GM21786 (cell line): ENCODE results near the gene MRPS6.
A peak's percentile ranks its signal among the peaks of the same experiment; 100 is the strongest.

Experiments
- ATAC-seq: cut with Tn5 transposase; IDR thresholded peaks from one replicate; pipeline ENCODE4 v1.9.1; 2021; ENCODE audit not compliant: unreplicated experiment

Gene MRPS6

GRCh38 chr21:34065027-34065426, 8.4 kb upstream of the MRPS6 start:
- ATAC-seq, result no peak

- no peak for ATAC-seq
These were observed 1.7 kb upstream of the MRPS6 start for GRCh38 chr21:34071683-34072082.

GRCh38 chr21:34072145-34073031, 990 bp upstream of the MRPS6 start:
- ATAC-seq, result no peak

- peak; percentile 40 for ATAC-seq
These were observed 438 bp downstream of the MRPS6 start for GRCh38 chr21:34073749-34074282.

- ATAC-seq, result no peak
These were observed 1.1 kb downstream of the MRPS6 start for GRCh38 chr21:34074283-34075090.

GRCh38 chr21:34075091-34075425, 1.7 kb downstream of the MRPS6 start:
- ATAC-seq, result no peak

GRCh38 chr21:34075760-34076660, 2.6 kb downstream of the MRPS6 start:
- no peak for ATAC-seq

- ATAC-seq, result no peak
These were observed 3.5 kb downstream of the MRPS6 start for GRCh38 chr21:34076835-34077234.

GRCh38 chr21:34077888-34078287, 4.5 kb downstream of the MRPS6 start:
- no peak for ATAC-seq

- ATAC-seq, result no peak
These were observed 5.5 kb downstream of the MRPS6 start for GRCh38 chr21:34078915-34079314.

GRCh38 chr21:34080710-34081109, 7.3 kb downstream of the MRPS6 start:
- no peak for ATAC-seq

- no peak for ATAC-seq
These were observed 9.4 kb downstream of the MRPS6 start for GRCh38 chr21:34082769-34083168.

- ATAC-seq, result no peak
These were observed 10.0 kb downstream of the MRPS6 start for GRCh38 chr21:34083357-34083756.

GRCh38 chr21:34085129-34085528, 11.8 kb downstream of the MRPS6 start:
- ATAC-seq, result no peak

- ATAC-seq, result no peak
These were observed 13.5 kb downstream of the MRPS6 start for GRCh38 chr21:34086887-34087306.

- no peak for ATAC-seq
These were observed 15.4 kb downstream of the MRPS6 start for GRCh38 chr21:34088752-34089151.

- no peak for ATAC-seq
These were observed 17.7 kb downstream of the MRPS6 start for GRCh38 chr21:34091032-34091431.

GRCh38 chr21:34091607-34092006, 18.2 kb downstream of the MRPS6 start:
- ATAC-seq, result no peak

GRCh38 chr21:34092262-34092921, 19.0 kb downstream of the MRPS6 start:
- ATAC-seq, result no peak

- no peak for ATAC-seq
These were observed 19.7 kb downstream of the MRPS6 start for GRCh38 chr21:34093083-34093482.
